Amygdala (tissue), 56 donors: ENCODE data around the gene ST3GAL4.
"Not testable (repeated sequence)": the region's sequence is repeated elsewhere in the genome, so short reads cannot be mapped to it uniquely, and the experiment has no call there.

Experiments used
- DNase-seq, 56 donors: peaks; one replicate each; lab custom pipeline; 2025; lab: John Stamatoyannopoulos, UW

The ST3GAL4 gene

GRCh38 chr11:126359431-126360048 lies 4.1 kb downstream of the ST3GAL4 start:
- DNase-seq = peak in 46 of 56 donors; percentile 23 to 83 (median 63)

GRCh38 chr11:126360049-126360446 lies 4.6 kb downstream of the ST3GAL4 start:
- DNase-seq = peak in 3 of 56 donors; percentile 53 to 62 (median 59)

- no peak for DNase-seq
Measured at GRCh38 chr11:126361400-126361799, 5.9 kb downstream of the ST3GAL4 start.

- DNase-seq = no peak
Measured at GRCh38 chr11:126362879-126363655, 7.6 kb downstream of the ST3GAL4 start.

GRCh38 chr11:126363706-126364248 lies 8.3 kb downstream of the ST3GAL4 start:
- DNase-seq = peak in 52 of 56 donors; percentile 22 to 87 (median 68)

GRCh38 chr11:126364735-126365134 lies 9.2 kb downstream of the ST3GAL4 start:
- DNase-seq = not testable (repeated sequence)

GRCh38 chr11:126365508-126365907 lies 10.0 kb downstream of the ST3GAL4 start:
- not testable (repeated sequence) for DNase-seq

GRCh38 chr11:126366064-126366822 lies 10.8 kb downstream of the ST3GAL4 start:
- DNase-seq = peak in 4 of 56 donors; percentile 24 to 43 (median 32)

- DNase-seq = not testable (repeated sequence)
Measured at GRCh38 chr11:126366823-126367654, 11.6 kb downstream of the ST3GAL4 start.

- DNase-seq = not testable (repeated sequence)
Measured at GRCh38 chr11:126367806-126368205, 12.3 kb downstream of the ST3GAL4 start.

- not testable (repeated sequence) for DNase-seq
Measured at GRCh38 chr11:126368336-126369119, 13.0 kb downstream of the ST3GAL4 start.

GRCh38 chr11:126370016-126370415 lies 14.5 kb downstream of the ST3GAL4 start:
- DNase-seq = no peak

- no peak for DNase-seq
Measured at GRCh38 chr11:126371595-126371994, 16.1 kb downstream of the ST3GAL4 start.

- peak in 1 of 56 donors; percentile 27 for DNase-seq
Measured at GRCh38 chr11:126373389-126374066, 18.0 kb downstream of the ST3GAL4 start.

- DNase-seq = not testable (repeated sequence)
Measured at GRCh38 chr11:126374562-126375300, 19.2 kb downstream of the ST3GAL4 start.

GRCh38 chr11:126375726-126376125 lies 20.2 kb downstream of the ST3GAL4 start:
- DNase-seq = no peak

GRCh38 chr11:126378763-126379162 lies 23.3 kb downstream of the ST3GAL4 start:
- DNase-seq = no peak

- no peak for DNase-seq
Measured at GRCh38 chr11:126380909-126381308, 25.4 kb downstream of the ST3GAL4 start.
